HepG2 (cell line): ENCODE data around the gene RNF40. TPM values are rescaled to one million over a fixed set of nuclear protein-coding genes. Genes with fewer than 3 reads are reported as not detected.

Experiments
- ERF ChIP-seq: IDR thresholded peaks from 2 replicates; pipeline ENCODE4 v1.6.1; 2018; ENCODE audit warnings: missing biosample characterization, missing genetic modification reagents
- GATAD2A ChIP-seq: IDR thresholded peaks from 2 replicates; pipeline ENCODE4 v1.6.1; 2016
- GPN1 ChIP-seq: sonication (generic); formaldehyde crosslinking; IDR thresholded peaks from 2 replicates; pipeline ENCODE4 v1.5.1; 2020; ENCODE audit warnings: missing genetic modification reagents, borderline replicate concordance
- HOXA3 ChIP-seq: sonication (generic); formaldehyde crosslinking; IDR thresholded peaks from 2 replicates; pipeline ENCODE4 v1.5.0; 2020; ENCODE audit warnings: missing genetic modification reagents
- ONECUT2 ChIP-seq: sonication (generic); formaldehyde crosslinking; IDR thresholded peaks from 2 replicates; pipeline ENCODE4 v1.4.0; 2020; ENCODE audit warnings: missing genetic modification reagents
- TAF15 ChIP-seq: fragments of 200-400 bp; formaldehyde crosslinking; IDR thresholded peaks from one replicate; pipeline ENCODE4 v1.6.1; 2018; ENCODE audit warnings: mild to moderate bottlenecking, low read depth, low read length; ENCODE audit not compliant: poor library complexity, severe bottlenecking
- TCF7 ChIP-seq: sonication (generic); IDR thresholded peaks from 2 replicates; pipeline ENCODE4 v1.6.1; 2016; ENCODE audit warnings: antibody characterized with exemption, low read depth
- TOE1 ChIP-seq: sonication (generic); formaldehyde crosslinking; IDR thresholded peaks from 2 replicates; pipeline ENCODE4 v1.4.0; 2020; ENCODE audit warnings: mild to moderate bottlenecking, missing genetic modification reagents
- ZNF234 ChIP-seq: sonication (generic); formaldehyde crosslinking; conservative IDR thresholded peaks from 2 replicates; pipeline ENCODE4 v1.5.1; 2020; ENCODE audit warnings: mild to moderate bottlenecking, missing genetic modification reagents
- ZNF446 ChIP-seq: sonication (generic); formaldehyde crosslinking; IDR thresholded peaks from 2 replicates; pipeline ENCODE4 v1.5.0; 2020; ENCODE audit warnings: mild to moderate bottlenecking, missing genetic modification reagents
- ZNF547 ChIP-seq: sonication (generic); formaldehyde crosslinking; IDR thresholded peaks from 2 replicates; pipeline ENCODE4 v1.5.1; 2020; ENCODE audit warnings: mild to moderate bottlenecking, missing genetic modification reagents
- ZNF674 ChIP-seq: sonication (generic); formaldehyde crosslinking; IDR thresholded peaks from 2 replicates; pipeline ENCODE4 v1.5.0; 2020; ENCODE audit warnings: low read depth, mild to moderate bottlenecking, missing genetic modification reagents
- ZNF678 ChIP-seq: sonication (generic); formaldehyde crosslinking; IDR thresholded peaks from 2 replicates; pipeline ENCODE4 v1.4.0; 2020; ENCODE audit warnings: mild to moderate bottlenecking, missing genetic modification reagents
- polyA plus RNA-seq, 8 experiments: library from polyadenylated mRNA; depleted of rRNA in 3 of 8; stranded (reverse) in 7 of 8; unstranded in 1 of 8; fragments of >200 nt; fragmentation: Illumina TruSeq in 4 of 8; extraction: Trizol in 4 of 8; gene quantifications; 2 replicates each; pipeline versions ENCODE4 v1.2.1 to v1.2.3, GENCODE V29; 2011 to 2016; ENCODE audit warnings: low read depth in 4 of 8, missing spikeins in 1 of 8, mixed read lengths in 1 of 8; ENCODE audit not compliant: insufficient read depth in 1 of 8
- total RNA-seq, 5 experiments: library from RNA; depleted of rRNA; stranded (reverse); fragments of >200 nt; fragmentation: Illumina TruSeq; extraction: Trizol; gene quantifications; 2 replicates each; pipeline ENCODE4 v1.2.3, GENCODE V29; 2016; ENCODE audit warnings: low read depth in 1 of 5
- TF ChIP-seq, protein P1 (sequence below): sonication (generic); formaldehyde crosslinking; IDR thresholded peaks from 2 replicates; pipeline ENCODE4 v1.4.0; 2020; ENCODE audit warnings: missing genetic modification reagents
- TF ChIP-seq, protein P2 (sequence below): IDR thresholded peaks from 2 replicates; pipeline ENCODE4 v1.6.1; 2016; ENCODE audit warnings: low read depth, borderline replicate concordance
- TF ChIP-seq, protein P3 (sequence below): sonication (generic); formaldehyde crosslinking; IDR thresholded peaks from 2 replicates; pipeline ENCODE4 v1.4.0; 2020; ENCODE audit warnings: mild to moderate bottlenecking, missing genetic modification reagents, borderline replicate concordance
- TF ChIP-seq, protein P4 (sequence below): sonication (generic); formaldehyde crosslinking; IDR thresholded peaks from 2 replicates; pipeline ENCODE4 v1.8.0; 2022; ENCODE audit warnings: mild to moderate bottlenecking, missing genetic modification reagents; ENCODE audit not compliant: insufficient replicate concordance
- TF ChIP-seq, protein P5 (sequence below): sonication (generic); formaldehyde crosslinking; conservative IDR thresholded peaks from 2 replicates; pipeline ENCODE4 v1.4.0; 2020; ENCODE audit warnings: missing genetic modification reagents

RNF40 gene
- total and polyA plus RNA-seq, 2 of the 13 experiments (the other 11 are each of a cell fraction or from before 2014, with no cell fraction given) = 84.0 to 85.6 TPM

DNA sequence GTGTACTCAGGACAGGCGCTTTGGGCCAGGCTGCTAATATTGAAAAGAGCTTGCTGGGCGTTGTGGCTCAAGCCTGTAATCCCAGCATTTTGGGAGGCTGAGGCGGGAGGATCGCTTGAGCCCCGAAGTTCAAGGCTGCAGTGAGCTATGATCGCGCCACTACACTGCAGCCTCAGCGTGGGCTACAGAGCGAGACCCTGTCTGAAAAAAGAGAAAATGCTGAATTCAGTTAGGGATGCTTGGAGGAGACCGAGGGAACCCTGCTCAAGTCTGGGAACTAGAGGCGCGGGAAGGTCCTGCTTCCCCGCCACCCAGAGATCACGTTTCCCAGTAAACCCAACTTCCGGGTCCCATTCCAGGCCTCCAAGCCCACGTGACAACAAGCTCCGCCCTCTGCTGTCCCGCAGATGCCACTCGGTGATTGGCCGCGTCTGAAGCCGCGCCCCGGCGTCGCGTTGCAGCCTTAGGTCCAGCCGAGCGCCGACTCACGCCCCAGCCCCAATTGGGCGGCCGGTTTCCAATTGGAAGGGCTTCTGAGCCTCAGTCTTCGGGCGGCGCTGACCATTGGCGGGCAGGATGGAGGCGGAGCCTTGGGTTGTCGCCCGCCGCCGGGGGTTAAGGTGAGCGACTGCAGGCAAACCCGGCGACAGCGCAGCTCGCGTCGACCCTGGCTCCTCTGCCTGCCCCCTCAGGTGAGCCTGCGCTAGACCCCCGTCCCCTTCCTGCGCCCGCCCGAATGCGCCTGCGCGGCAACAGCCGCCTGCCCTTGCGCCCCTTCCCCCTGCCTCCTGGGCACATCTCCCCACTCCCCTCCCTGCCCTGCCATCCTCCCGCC is 14.1 kb upstream of the RNF40 start, which contains the start of gene PHKG2 (continued):
- no peak for TF ChIP-seq GPN1 (CRISPR knock-in tag)
- TF ChIP-seq, protein P1, sequence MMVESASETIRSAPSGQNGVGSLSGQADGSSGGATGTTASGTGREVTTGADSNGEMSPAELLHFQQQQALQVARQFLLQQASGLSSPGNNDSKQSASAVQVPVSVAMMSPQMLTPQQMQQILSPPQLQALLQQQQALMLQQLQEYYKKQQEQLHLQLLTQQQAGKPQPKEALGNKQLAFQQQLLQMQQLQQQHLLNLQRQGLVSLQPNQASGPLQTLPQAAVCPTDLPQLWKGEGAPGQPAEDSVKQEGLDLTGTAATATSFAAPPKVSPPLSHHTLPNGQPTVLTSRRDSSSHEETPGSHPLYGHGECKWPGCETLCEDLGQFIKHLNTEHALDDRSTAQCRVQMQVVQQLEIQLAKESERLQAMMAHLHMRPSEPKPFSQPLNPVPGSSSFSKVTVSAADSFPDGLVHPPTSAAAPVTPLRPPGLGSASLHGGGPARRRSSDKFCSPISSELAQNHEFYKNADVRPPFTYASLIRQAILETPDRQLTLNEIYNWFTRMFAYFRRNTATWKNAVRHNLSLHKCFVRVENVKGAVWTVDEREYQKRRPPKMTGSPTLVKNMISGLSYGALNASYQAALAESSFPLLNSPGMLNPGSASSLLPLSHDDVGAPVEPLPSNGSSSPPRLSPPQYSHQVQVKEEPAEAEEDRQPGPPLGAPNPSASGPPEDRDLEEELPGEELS (CRISPR knock-in tag) = peak; percentile 53
- no peak for TF ChIP-seq TOE1 (CRISPR knock-in tag)
- peak; percentile 41; the same call in 1 of the 2 replicates for TF ChIP-seq ONECUT2
- TF ChIP-seq, protein P2, sequence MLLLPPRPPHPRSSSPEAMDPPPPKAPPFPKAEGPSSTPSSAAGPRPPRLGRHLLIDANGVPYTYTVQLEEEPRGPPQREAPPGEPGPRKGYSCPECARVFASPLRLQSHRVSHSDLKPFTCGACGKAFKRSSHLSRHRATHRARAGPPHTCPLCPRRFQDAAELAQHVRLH (CRISPR knock-in tag) = no peak; the same call in 1 of the 2 replicates
- TF ChIP-seq TCF7 = no peak
- TF ChIP-seq, protein P3, sequence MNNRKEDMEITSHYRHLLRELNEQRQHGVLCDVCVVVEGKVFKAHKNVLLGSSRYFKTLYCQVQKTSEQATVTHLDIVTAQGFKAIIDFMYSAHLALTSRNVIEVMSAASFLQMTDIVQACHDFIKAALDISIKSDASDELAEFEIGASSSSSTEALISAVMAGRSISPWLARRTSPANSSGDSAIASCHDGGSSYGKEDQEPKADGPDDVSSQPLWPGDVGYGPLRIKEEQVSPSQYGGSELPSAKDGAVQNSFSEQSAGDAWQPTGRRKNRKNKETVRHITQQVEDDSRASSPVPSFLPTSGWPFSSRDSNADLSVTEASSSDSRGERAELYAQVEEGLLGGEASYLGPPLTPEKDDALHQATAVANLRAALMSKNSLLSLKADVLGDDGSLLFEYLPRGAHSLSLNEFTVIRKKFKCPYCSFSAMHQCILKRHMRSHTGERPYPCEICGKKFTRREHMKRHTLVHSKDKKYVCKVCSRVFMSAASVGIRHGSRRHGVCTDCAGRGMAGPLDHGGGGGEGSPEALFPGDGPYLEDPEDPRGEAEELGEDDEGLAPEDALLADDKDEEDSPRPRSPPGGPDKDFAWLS (CRISPR knock-in tag) = no peak
- TF ChIP-seq, protein P4, sequence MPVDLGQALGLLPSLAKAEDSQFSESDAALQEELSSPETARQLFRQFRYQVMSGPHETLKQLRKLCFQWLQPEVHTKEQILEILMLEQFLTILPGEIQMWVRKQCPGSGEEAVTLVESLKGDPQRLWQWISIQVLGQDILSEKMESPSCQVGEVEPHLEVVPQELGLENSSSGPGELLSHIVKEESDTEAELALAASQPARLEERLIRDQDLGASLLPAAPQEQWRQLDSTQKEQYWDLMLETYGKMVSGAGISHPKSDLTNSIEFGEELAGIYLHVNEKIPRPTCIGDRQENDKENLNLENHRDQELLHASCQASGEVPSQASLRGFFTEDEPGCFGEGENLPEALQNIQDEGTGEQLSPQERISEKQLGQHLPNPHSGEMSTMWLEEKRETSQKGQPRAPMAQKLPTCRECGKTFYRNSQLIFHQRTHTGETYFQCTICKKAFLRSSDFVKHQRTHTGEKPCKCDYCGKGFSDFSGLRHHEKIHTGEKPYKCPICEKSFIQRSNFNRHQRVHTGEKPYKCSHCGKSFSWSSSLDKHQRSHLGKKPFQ (CRISPR knock-in tag) = no peak
- TF ChIP-seq HOXA3 = peak; percentile 79
- TF ChIP-seq TAF15 = peak; percentile 97
- TF ChIP-seq ZNF547 (CRISPR knock-in tag) = no peak
- peak; percentile 90 for TF ChIP-seq ERF (CRISPR knock-in tag)
- no peak for TF ChIP-seq ZNF446 (CRISPR knock-in tag)
- no peak for TF ChIP-seq ZNF678
- TF ChIP-seq, protein P5, sequence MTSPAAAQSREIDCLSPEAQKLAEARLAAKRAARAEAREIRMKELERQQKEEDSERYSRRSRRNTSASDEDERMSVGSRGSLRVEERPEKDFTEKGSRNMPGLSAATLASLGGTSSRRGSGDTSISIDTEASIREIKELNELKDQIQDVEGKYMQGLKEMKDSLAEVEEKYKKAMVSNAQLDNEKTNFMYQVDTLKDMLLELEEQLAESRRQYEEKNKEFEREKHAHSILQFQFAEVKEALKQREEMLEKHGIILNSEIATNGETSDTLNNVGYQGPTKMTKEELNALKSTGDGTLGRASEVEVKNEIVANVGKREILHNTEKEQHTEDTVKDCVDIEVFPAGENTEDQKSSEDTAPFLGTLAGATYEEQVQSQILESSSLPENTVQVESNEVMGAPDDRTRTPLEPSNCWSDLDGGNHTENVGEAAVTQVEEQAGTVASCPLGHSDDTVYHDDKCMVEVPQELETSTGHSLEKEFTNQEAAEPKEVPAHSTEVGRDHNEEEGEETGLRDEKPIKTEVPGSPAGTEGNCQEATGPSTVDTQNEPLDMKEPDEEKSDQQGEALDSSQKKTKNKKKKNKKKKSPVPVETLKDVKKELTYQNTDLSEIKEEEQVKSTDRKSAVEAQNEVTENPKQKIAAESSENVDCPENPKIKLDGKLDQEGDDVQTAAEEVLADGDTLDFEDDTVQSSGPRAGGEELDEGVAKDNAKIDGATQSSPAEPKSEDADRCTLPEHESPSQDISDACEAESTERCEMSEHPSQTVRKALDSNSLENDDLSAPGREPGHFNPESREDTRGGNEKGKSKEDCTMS = no peak
- TF ChIP-seq ZNF234 (CRISPR knock-in tag) = no peak
- TF ChIP-seq ZNF674 (CRISPR knock-in tag) = no peak
- TF ChIP-seq GATAD2A (CRISPR knock-in tag) = peak; percentile 17
